H9 (cell line): ENCODE measurements around the gene RELL1. TPM values are rescaled to one million over a fixed set of nuclear protein-coding genes. Genes with fewer than 3 reads are reported as not detected.

ENCODE experiments used
- DNase-seq: peaks from one replicate; pipeline ENCODE4 v3.0.0-alpha.2; 2017
- H2AFZ ChIP-seq: one replicate; pipeline ENCODE4 v1.6.1; 2013; ENCODE audit warnings: mild to moderate bottlenecking, low read length, control low read depth, moderate library complexity
- H2AK5ac ChIP-seq: 2 replicates; pipeline ENCODE4 v1.6.1; 2013; ENCODE audit warnings: low read length, control low read depth, mixed read lengths; ENCODE audit not compliant: insufficient read length
- H2BK120ac ChIP-seq: one replicate; pipeline ENCODE4 v1.6.1; 2013; ENCODE audit warnings: low read depth, mild to moderate bottlenecking, low read length, control low read depth, inconsistent platforms; ENCODE audit not compliant: poor library complexity, severe bottlenecking
- H2BK12ac ChIP-seq: 2 replicates; pipeline ENCODE4 v1.6.1; 2013; ENCODE audit warnings: low read length, control low read depth, mixed read lengths, low read depth; ENCODE audit not compliant: insufficient read length
- H2BK15ac ChIP-seq: 2 replicates; pipeline ENCODE4 v1.6.1; 2013; ENCODE audit warnings: low read depth, low read length, control low read depth
- H2BK20ac ChIP-seq: one replicate; pipeline ENCODE4 v1.6.1; 2013; ENCODE audit warnings: low read depth, mild to moderate bottlenecking, low read length, control low read depth, inconsistent platforms; ENCODE audit not compliant: poor library complexity, severe bottlenecking
- H2BK5ac ChIP-seq: 2 replicates; pipeline ENCODE4 v1.6.1; 2013; ENCODE audit warnings: low read length, control low read depth, mixed read lengths; ENCODE audit not compliant: insufficient read length
- H3K14ac ChIP-seq: 2 replicates; pipeline ENCODE4 v1.6.1; 2013; ENCODE audit warnings: low read length, control low read depth; ENCODE audit not compliant: insufficient read depth
- H3K18ac ChIP-seq: 2 replicates; pipeline ENCODE4 v1.6.1; 2013; ENCODE audit warnings: low read depth, mild to moderate bottlenecking, mixed read lengths, low read length, control low read depth; ENCODE audit not compliant: insufficient read length
- H3K23ac ChIP-seq: 2 replicates; pipeline ENCODE4 v1.6.1; 2013; ENCODE audit warnings: low read length, control low read depth, mixed read lengths, low read depth; ENCODE audit not compliant: insufficient read length
- H3K23me2 ChIP-seq: 2 replicates; pipeline ENCODE4 v1.6.1; 2013; ENCODE audit warnings: low read depth, mild to moderate bottlenecking, mixed read lengths, low read length, control low read depth; ENCODE audit not compliant: insufficient read length, poor library complexity, severe bottlenecking
- H3K27ac ChIP-seq: 2 replicates; pipeline ENCODE4 v1.5.1; 2013; ENCODE audit warnings: low read length, control low read depth, mixed read lengths, low read depth; ENCODE audit not compliant: insufficient read length
- H3K27me3 ChIP-seq: 2 replicates; pipeline ENCODE4 v1.6.1; 2013; ENCODE audit warnings: low read length, control low read depth, inconsistent platforms; ENCODE audit not compliant: insufficient read depth
- H3K4ac ChIP-seq: 2 replicates; pipeline ENCODE4 v1.6.1; 2013; ENCODE audit warnings: low read depth, mild to moderate bottlenecking, control low read depth, inconsistent platforms, low read length, moderate library complexity
- H3K4me1 ChIP-seq: 2 replicates; pipeline ENCODE4 v1.6.1; 2013; ENCODE audit warnings: low read length, control low read depth, inconsistent platforms; ENCODE audit not compliant: insufficient read depth
- H3K4me2 ChIP-seq: 2 replicates; pipeline ENCODE4 v1.6.1; 2013; ENCODE audit warnings: low read length, control low read depth, mixed read lengths; ENCODE audit not compliant: insufficient read length, insufficient read depth
- H3K56ac ChIP-seq: 2 replicates; pipeline ENCODE4 v1.6.1; 2013; ENCODE audit warnings: low read depth, mild to moderate bottlenecking, mixed read lengths, low read length, control low read depth; ENCODE audit not compliant: insufficient read length
- H3K79me1 ChIP-seq: 2 replicates; pipeline ENCODE4 v1.6.1; 2013; ENCODE audit warnings: low read depth, mild to moderate bottlenecking, moderate library complexity, low read length, control low read depth, inconsistent platforms; ENCODE audit not compliant: insufficient read depth, poor library complexity, severe bottlenecking
- H3K79me2 ChIP-seq: 2 replicates; pipeline ENCODE4 v1.6.1; 2013; ENCODE audit warnings: low read length, control low read depth, inconsistent platforms; ENCODE audit not compliant: insufficient read depth
- H3K9ac ChIP-seq: 2 replicates; pipeline ENCODE4 v1.6.1; 2013; ENCODE audit warnings: low read length, control low read depth, mixed read lengths; ENCODE audit not compliant: insufficient read length; ENCODE audit errors: extremely low read depth
- H3K9me3 ChIP-seq: one replicate; pipeline ENCODE4 v1.6.1; 2013; ENCODE audit warnings: low read depth, low read length, inconsistent platforms; ENCODE audit not compliant: control insufficient read depth
- H3T11ph ChIP-seq: one replicate; pipeline ENCODE4 v1.6.1; 2013; ENCODE audit warnings: mild to moderate bottlenecking, low read length, control low read depth, inconsistent platforms
- H4K20me1 ChIP-seq: one replicate; pipeline ENCODE4 v1.6.1; 2013; ENCODE audit not compliant: control insufficient read depth, insufficient read length, insufficient read depth
- H4K5ac ChIP-seq: 2 replicates; pipeline ENCODE4 v1.6.1; 2013; ENCODE audit warnings: low read depth, mild to moderate bottlenecking, mixed read lengths, low read length, control low read depth; ENCODE audit not compliant: insufficient read length
- H4K8ac ChIP-seq: replicated peaks from 2 replicates; pipeline ENCODE4 v1.6.1; 2013; ENCODE audit warnings: low read length, control low read depth, mixed read lengths, low read depth; ENCODE audit not compliant: insufficient read length
- H4K91ac ChIP-seq: 2 replicates; pipeline ENCODE4 v1.6.1; 2013; ENCODE audit warnings: low read depth, mild to moderate bottlenecking, moderate library complexity, mixed read lengths, low read length, control low read depth; ENCODE audit not compliant: insufficient read length
- H3K27ac Mint-ChIP-seq, 3 experiments: 2 replicates in 2 of 3; 3 replicates in 1 of 3; pipeline ENCODE4 v1.8.0; 2020 to 2021; ENCODE audit warnings: mixed read lengths in 3 of 3, mild to moderate bottlenecking in 1 of 3, moderate library complexity in 1 of 3
- H3K27me3 Mint-ChIP-seq: 2 replicates; pipeline ENCODE4 v1.8.0; 2021; ENCODE audit warnings: low read depth, mild to moderate bottlenecking, moderate library complexity, mixed read lengths
- H3K36me3 Mint-ChIP-seq, 3 experiments: 2 replicates in 2 of 3; 3 replicates in 1 of 3; pipeline ENCODE4 v1.8.0; 2020 to 2021; ENCODE audit warnings: low read depth in 3 of 3, mixed read lengths in 3 of 3; ENCODE audit not compliant: insufficient read depth in 1 of 3
- H3K4me1 Mint-ChIP-seq, 2 experiments: 2 replicates each; pipeline ENCODE4 v1.8.0; 2020; ENCODE audit warnings: mixed read lengths in 2 of 2
- H3K4me3 Mint-ChIP-seq, 2 experiments: 2 replicates in 1 of 2; 3 replicates in 1 of 2; pipeline ENCODE4 v1.8.0; 2020 to 2021; ENCODE audit warnings: mild to moderate bottlenecking in 2 of 2, mixed read lengths in 2 of 2, moderate library complexity in 1 of 2
- H3K9me3 Mint-ChIP-seq, 2 experiments: 2 replicates in 1 of 2; 3 replicates in 1 of 2; pipeline ENCODE4 v1.8.0; 2020; ENCODE audit warnings: mild to moderate bottlenecking in 2 of 2, mixed read lengths in 2 of 2, moderate library complexity in 1 of 2
- WGBS: extraction: QIAGEN DNeasy Blood & Tissue Kit; methylation state at CpG from one replicate; pipeline ENCODE4 v1.1.7; 2013; ENCODE audit warnings: missing lambda C conversion rate, low lambda C conversion rate, mixed read lengths; ENCODE audit not compliant: insufficient read length; ENCODE audit errors: extremely low coverage; 5-methylcytosine and 5-hydroxymethylcytosine counted together
- total RNA-seq: library from RNA; stranded (reverse); gene quantifications from 2 replicates; pipeline ENCODE4 v1.2.1, GENCODE V29; 2021
- TF ChIP-seq, protein P1 (sequence below): fragments of 200-600 bp; sonication (generic); conservative IDR thresholded peaks from 3 replicates; pipeline ENCODE4 v1.8.0; 2021; ENCODE audit warnings: antibody characterized with exemption, mild to moderate bottlenecking

RELL1 gene
- total RNA-seq, 1 experiment from 2014 or later = 10.8 TPM

DNA sequence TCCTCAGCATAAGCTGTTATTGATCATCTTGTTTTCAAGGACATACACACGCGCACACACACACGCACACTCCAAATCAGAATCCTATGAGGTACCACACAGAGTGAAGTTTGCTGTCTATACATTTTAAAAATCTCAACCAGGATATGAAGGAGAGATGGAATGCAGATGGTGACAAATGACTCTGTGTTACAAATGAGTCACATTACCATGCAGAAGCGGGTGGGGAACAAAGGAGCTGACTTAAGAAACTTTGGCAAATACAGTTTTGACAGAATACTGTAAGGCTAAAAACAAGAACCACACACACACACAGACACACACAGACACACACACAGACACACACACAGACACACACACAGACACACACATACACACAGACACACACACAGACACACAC, 81.7 kb downstream of the RELL1 start:
- Histone ChIP-seq H4K8ac (no peak overlapping the region), H3K56ac (no peak overlapping the region), H4K5ac (no peak overlapping the region), H3K4me2 (no peak overlapping the region), H2AFZ (no peak overlapping the region), H4K20me1 (no peaks in the 10 kb centered on the region), H2AK5ac (no peak overlapping the region), H3K9me3 (no peaks in the 10 kb centered on the region), H3K4ac (no peak overlapping the region), H3K79me1 (no peaks in the 10 kb centered on the region), H3K79me2 (no peaks in the 10 kb centered on the region), H2BK120ac (no peak overlapping the region), H4K91ac (no peak overlapping the region), H3K9ac (no peak overlapping the region), H3K27me3 (no peaks in the 10 kb centered on the region), H3K18ac (no peak overlapping the region), H2BK15ac (no peak overlapping the region), H2BK5ac (no peak overlapping the region), H2BK12ac (no peak overlapping the region), H3T11ph (no peak overlapping the region), H2BK20ac (no peak overlapping the region), H3K27ac (no peak overlapping the region), H3K4me1 (peaks cover 5% of the 10 kb centered on the region; the same call in 1 of the 2 replicates), H3K14ac (no peak overlapping the region; the same call in 1 of the 2 replicates), H3K23ac (no peak overlapping the region), H3K23me2 (no peaks in the 10 kb centered on the region)
- H3K36me3 Mint-ChIP-seq = peaks cover 6 to 9% (median 8%) of the 10 kb centered on the region in 3 experiments
- peaks cover 2% of the 10 kb centered on the region; the same call in 1 of the 2 replicates for H3K27me3 Mint-ChIP-seq
- TF ChIP-seq, protein P1, sequence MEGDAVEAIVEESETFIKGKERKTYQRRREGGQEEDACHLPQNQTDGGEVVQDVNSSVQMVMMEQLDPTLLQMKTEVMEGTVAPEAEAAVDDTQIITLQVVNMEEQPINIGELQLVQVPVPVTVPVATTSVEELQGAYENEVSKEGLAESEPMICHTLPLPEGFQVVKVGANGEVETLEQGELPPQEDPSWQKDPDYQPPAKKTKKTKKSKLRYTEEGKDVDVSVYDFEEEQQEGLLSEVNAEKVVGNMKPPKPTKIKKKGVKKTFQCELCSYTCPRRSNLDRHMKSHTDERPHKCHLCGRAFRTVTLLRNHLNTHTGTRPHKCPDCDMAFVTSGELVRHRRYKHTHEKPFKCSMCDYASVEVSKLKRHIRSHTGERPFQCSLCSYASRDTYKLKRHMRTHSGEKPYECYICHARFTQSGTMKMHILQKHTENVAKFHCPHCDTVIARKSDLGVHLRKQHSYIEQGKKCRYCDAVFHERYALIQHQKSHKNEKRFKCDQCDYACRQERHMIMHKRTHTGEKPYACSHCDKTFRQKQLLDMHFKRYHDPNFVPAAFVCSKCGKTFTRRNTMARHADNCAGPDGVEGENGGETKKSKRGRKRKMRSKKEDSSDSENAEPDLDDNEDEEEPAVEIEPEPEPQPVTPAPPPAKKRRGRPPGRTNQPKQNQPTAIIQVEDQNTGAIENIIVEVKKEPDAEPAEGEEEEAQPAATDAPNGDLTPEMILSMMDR = no peak
- H3K27ac Mint-ChIP-seq = no peak overlapping the region
- WGBS = no CpG with 5 or more reads among the region's 4 CpGs
- H3K4me3 Mint-ChIP-seq = no peak overlapping the region
- no peak for DNase-seq
- H3K4me1 Mint-ChIP-seq = peaks cover 11 to 18% of the 10 kb centered on the region in 2 experiments
- peaks cover 8% of the 10 kb centered on the region in 2 experiments; a peak in 4 of 5 replicates for H3K9me3 Mint-ChIP-seq
